Transverse colon (tissue), 4 donors: ENCODE measurements around the gene NCOA3.

Experiments
- EP300 ChIP-seq: sonication (generic); formaldehyde crosslinking; IDR thresholded peaks from one replicate; pipeline ENCODE4 v1.6.1; 2017; ENCODE audit warnings: antibody characterized with exemption, low read depth
- POLR2A ChIP-seq: fragments of 450-650 bp; IDR thresholded peaks from one replicate; pipeline ENCODE4 v1.6.1; 2016; ENCODE audit warnings: antibody characterized with exemption, mild to moderate bottlenecking, moderate library complexity
- POLR2AphosphoS5 ChIP-seq, 3 donors: sonication (generic); formaldehyde crosslinking; IDR thresholded peaks; one replicate each; pipeline ENCODE4 v1.6.1; 2016; ENCODE audit warnings: antibody characterized with exemption in 3 of 3
- TF ChIP-seq, protein P1 (sequence below), 5 experiments: fragments of 200-600 bp in 3 of 5; fragments of 450-650 bp in 2 of 5; sonication (generic) in 3 of 5; IDR thresholded peaks; 1 replicate in 2 of 5; 2 replicates in 3 of 5; pipeline ENCODE4 v1.5.1; 2016 to 2017; ENCODE audit warnings: antibody characterized with exemption in 5 of 5, inconsistent platforms in 3 of 5, mild to moderate bottlenecking in 2 of 5, moderate library complexity in 1 of 5

GRCh38 chr20:47623206-47623605 lies 121.5 kb downstream of the NCOA3 start:
- TF ChIP-seq POLR2A, result no peak
- TF ChIP-seq, protein P1, sequence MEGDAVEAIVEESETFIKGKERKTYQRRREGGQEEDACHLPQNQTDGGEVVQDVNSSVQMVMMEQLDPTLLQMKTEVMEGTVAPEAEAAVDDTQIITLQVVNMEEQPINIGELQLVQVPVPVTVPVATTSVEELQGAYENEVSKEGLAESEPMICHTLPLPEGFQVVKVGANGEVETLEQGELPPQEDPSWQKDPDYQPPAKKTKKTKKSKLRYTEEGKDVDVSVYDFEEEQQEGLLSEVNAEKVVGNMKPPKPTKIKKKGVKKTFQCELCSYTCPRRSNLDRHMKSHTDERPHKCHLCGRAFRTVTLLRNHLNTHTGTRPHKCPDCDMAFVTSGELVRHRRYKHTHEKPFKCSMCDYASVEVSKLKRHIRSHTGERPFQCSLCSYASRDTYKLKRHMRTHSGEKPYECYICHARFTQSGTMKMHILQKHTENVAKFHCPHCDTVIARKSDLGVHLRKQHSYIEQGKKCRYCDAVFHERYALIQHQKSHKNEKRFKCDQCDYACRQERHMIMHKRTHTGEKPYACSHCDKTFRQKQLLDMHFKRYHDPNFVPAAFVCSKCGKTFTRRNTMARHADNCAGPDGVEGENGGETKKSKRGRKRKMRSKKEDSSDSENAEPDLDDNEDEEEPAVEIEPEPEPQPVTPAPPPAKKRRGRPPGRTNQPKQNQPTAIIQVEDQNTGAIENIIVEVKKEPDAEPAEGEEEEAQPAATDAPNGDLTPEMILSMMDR (IDR thresholded peaks at IDR 0.05), result no peak
- no peak for TF ChIP-seq POLR2AphosphoS5 (IDR thresholded peaks at IDR 0.05)
- no peak for TF ChIP-seq EP300
